ENCODE results near the gene YBX2.

GRCh38 chr17:7243453-7243729 is 51.0 kb downstream of the YBX2 start:
- TF ChIP-seq CTCF (IDR thresholded peaks at IDR 0.05) (no peak), POLR2A (IDR thresholded peaks at IDR 0.05) (no peak)
